Neuronal stem cell (in vitro differentiated cells): ENCODE data around the gene SUSD3.
A peak's percentile ranks its signal among the peaks of the same experiment; 100 is the strongest.

Source experiments
- DNase-seq: peaks from one replicate; pipeline ENCODE4 v3.0.0-alpha.2; 2013; ENCODE audit warnings: low spot score
- H2AFZ ChIP-seq: one replicate; pipeline ENCODE4 v1.6.1; 2013; ENCODE audit warnings: mild to moderate bottlenecking, low read length, inconsistent platforms
- H2AK5ac ChIP-seq: 2 replicates; pipeline ENCODE4 v1.6.1; 2013; ENCODE audit warnings: low read depth, mild to moderate bottlenecking, inconsistent platforms, low read length, moderate library complexity, mixed read lengths
- H2BK120ac ChIP-seq: 2 replicates; pipeline ENCODE4 v1.6.1; 2013; ENCODE audit warnings: low read depth, mild to moderate bottlenecking, inconsistent platforms, low read length, moderate library complexity, mixed read lengths
- H2BK12ac ChIP-seq: one replicate; pipeline ENCODE4 v1.6.1; 2013; ENCODE audit warnings: low read length, inconsistent platforms
- H2BK15ac ChIP-seq: 2 replicates; pipeline ENCODE4 v1.6.1; 2013; ENCODE audit warnings: mild to moderate bottlenecking, low read length, inconsistent platforms, mixed read lengths
- H2BK5ac ChIP-seq: one replicate; pipeline ENCODE4 v1.6.1; 2013; ENCODE audit warnings: inconsistent platforms, mild to moderate bottlenecking, low read length, moderate library complexity
- H3K14ac ChIP-seq: one replicate; pipeline ENCODE4 v1.6.1; 2013; ENCODE audit warnings: low read length, inconsistent platforms
- H3K18ac ChIP-seq: 2 replicates; pipeline ENCODE4 v1.6.1; 2013; ENCODE audit warnings: low read length, inconsistent platforms
- H3K23ac ChIP-seq: 2 replicates; pipeline ENCODE4 v1.6.1; 2013; ENCODE audit warnings: low read depth, mild to moderate bottlenecking, mixed read lengths, low read length, inconsistent platforms; ENCODE audit not compliant: poor library complexity
- H3K27ac ChIP-seq: replicated peaks from 3 replicates; pipeline ENCODE4 v1.5.1; 2013; ENCODE audit warnings: low read length, inconsistent platforms
- H3K27me3 ChIP-seq, 3 experiments: 2 replicates each; pipeline ENCODE4 v1.6.1; 2013; ENCODE audit warnings: low read length in 3 of 3, mild to moderate bottlenecking in 2 of 3, inconsistent platforms in 1 of 3, low read depth in 1 of 3, mixed read lengths in 1 of 3, moderate library complexity in 1 of 3; ENCODE audit not compliant: control insufficient read depth in 3 of 3, insufficient read depth in 3 of 3
- H3K36me3 ChIP-seq, 2 donors: replicated peaks in 1 of 2; 2 replicates each; pipeline ENCODE4 v1.6.1; 2013; ENCODE audit warnings: low read length in 2 of 2; ENCODE audit not compliant: control insufficient read depth in 2 of 2, insufficient read depth in 2 of 2
- H3K4ac ChIP-seq: 2 replicates; pipeline ENCODE4 v1.6.1; 2013; ENCODE audit warnings: inconsistent platforms, mild to moderate bottlenecking, low read length, moderate library complexity
- H3K4me1 ChIP-seq, 2 donors: 1 replicate in 1 of 2; 2 replicates in 1 of 2; pipeline ENCODE4 v1.6.1; 2013; ENCODE audit warnings: low read length in 2 of 2, low read depth in 1 of 2; ENCODE audit not compliant: control insufficient read depth in 2 of 2, insufficient read depth in 1 of 2
- H3K4me2 ChIP-seq: one replicate; pipeline ENCODE4 v1.6.1; 2013; ENCODE audit warnings: mild to moderate bottlenecking, low read length, inconsistent platforms; ENCODE audit not compliant: insufficient read depth, poor library complexity, severe bottlenecking
- H3K4me3 ChIP-seq, 2 donors: 2 replicates each; pipeline ENCODE4 v1.5.1; 2013; ENCODE audit warnings: low read length in 2 of 2, mild to moderate bottlenecking in 2 of 2, inconsistent platforms in 1 of 2, moderate library complexity in 1 of 2
- H3K79me1 ChIP-seq: one replicate; pipeline ENCODE4 v1.6.1; 2013; ENCODE audit warnings: low read depth, mild to moderate bottlenecking, inconsistent platforms, low read length, moderate library complexity
- H3K9ac ChIP-seq: one replicate; pipeline ENCODE4 v1.6.1; 2013; ENCODE audit warnings: mild to moderate bottlenecking, low read depth, low read length, inconsistent platforms; ENCODE audit not compliant: poor library complexity
- H3K9me3 ChIP-seq, 2 donors: replicated peaks in 1 of 2; 2 replicates each; pipeline versions ENCODE3 to v1.6.1; 2013; ENCODE audit warnings: low read length in 2 of 2, mild to moderate bottlenecking in 2 of 2, inconsistent platforms in 1 of 2, low read depth in 1 of 2, mixed read lengths in 1 of 2, moderate library complexity in 1 of 2; ENCODE audit not compliant: control insufficient read depth in 2 of 2, insufficient read depth in 1 of 2
- H4K8ac ChIP-seq: one replicate; pipeline ENCODE4 v1.6.1; 2013; ENCODE audit warnings: low read depth, mild to moderate bottlenecking, inconsistent platforms, low read length, moderate library complexity
- H4K91ac ChIP-seq: one replicate; pipeline ENCODE4 v1.6.1; 2013; ENCODE audit warnings: low read length, low read depth, mild to moderate bottlenecking, inconsistent platforms; ENCODE audit not compliant: poor library complexity
- WGBS, 2 donors: extraction: QIAGEN DNeasy Blood & Tissue Kit; methylation state at CpG; one replicate each; pipeline ENCODE4 v1.1.7; 2013; ENCODE audit warnings: missing lambda C conversion rate in 2 of 2, mixed read lengths in 1 of 2; ENCODE audit not compliant: insufficient read length in 2 of 2, insufficient replicate concordance in 1 of 2; ENCODE audit errors: extremely low coverage in 2 of 2; 5-methylcytosine and 5-hydroxymethylcytosine counted together

The SUSD3 gene

DNA sequence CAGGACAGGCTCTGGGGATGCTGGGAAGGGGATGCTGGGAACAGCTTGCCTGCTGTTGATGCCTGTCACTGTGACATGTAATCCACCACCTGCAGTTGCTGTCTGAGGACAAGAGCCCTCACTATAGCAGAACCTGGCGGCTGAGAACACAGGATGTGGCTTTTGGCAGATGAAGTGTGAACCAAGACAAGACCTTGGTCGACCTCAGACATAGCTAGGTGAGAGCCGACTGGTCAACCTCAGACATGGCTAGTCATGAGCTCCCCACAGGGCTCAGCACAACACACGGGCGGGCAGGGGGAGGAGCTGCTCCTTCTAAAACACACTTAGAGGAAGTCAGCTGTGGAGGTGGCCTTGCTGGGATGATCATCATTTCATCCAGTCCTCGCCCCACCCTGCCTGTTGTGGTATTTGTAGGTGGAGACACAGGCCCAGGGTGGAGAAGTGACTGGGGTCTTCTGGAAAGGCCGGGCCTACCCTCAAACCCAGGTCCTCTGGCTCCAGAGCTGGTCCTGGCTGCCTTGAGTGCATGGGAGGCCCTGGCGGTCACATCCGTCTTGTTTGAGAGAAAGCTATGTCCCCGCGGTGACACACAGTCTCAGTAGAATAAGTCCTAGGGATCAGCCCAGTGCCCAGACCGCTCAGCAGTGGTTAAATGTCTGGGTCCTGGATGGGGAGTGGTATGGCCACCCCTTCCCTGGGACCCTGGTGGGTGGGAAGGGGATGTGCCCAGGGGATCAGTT lies 6.1 kb downstream of the SUSD3 start:
- H3K4ac ChIP-seq, result no peak overlapping the region
- WGBS, 2 donors, result no CpG with 5 or more reads among the region's 12 CpGs
- H2BK5ac ChIP-seq, result no peak overlapping the region
- no peak overlapping the region for H4K91ac ChIP-seq
- H3K4me1 ChIP-seq, result peaks cover 0 to 2% of the 10 kb centered on the region in 2 donors
- H2BK120ac ChIP-seq, result no peak overlapping the region
- peak overlapping the region; percentile 18 for H3K23ac ChIP-seq
- no peaks in the 10 kb centered on the region for H3K9me3 ChIP-seq
- H3K27me3 ChIP-seq, result peaks cover 0 to 33% (median 4%) of the 10 kb centered on the region in 3 experiments
- no peak for DNase-seq
- no peak overlapping the region for H3K4me2 ChIP-seq
- H3K9ac ChIP-seq, result no peak overlapping the region
- no peak overlapping the region for H3K27ac ChIP-seq
- no peak overlapping the region for H3K14ac ChIP-seq
- H2AK5ac ChIP-seq, result peak overlapping the region; percentile 15
- H3K4me3 ChIP-seq, result no peak overlapping the region
- no peak overlapping the region for H2AFZ ChIP-seq
- H3K79me1 ChIP-seq, result no peaks in the 10 kb centered on the region
- H4K8ac ChIP-seq, result no peak overlapping the region
- H3K36me3 ChIP-seq, result no peaks in the 10 kb centered on the region
- peak overlapping the region; percentile 13 for H3K18ac ChIP-seq
- H2BK15ac ChIP-seq, result no peak overlapping the region
- H2BK12ac ChIP-seq, result no peak overlapping the region

DNA sequence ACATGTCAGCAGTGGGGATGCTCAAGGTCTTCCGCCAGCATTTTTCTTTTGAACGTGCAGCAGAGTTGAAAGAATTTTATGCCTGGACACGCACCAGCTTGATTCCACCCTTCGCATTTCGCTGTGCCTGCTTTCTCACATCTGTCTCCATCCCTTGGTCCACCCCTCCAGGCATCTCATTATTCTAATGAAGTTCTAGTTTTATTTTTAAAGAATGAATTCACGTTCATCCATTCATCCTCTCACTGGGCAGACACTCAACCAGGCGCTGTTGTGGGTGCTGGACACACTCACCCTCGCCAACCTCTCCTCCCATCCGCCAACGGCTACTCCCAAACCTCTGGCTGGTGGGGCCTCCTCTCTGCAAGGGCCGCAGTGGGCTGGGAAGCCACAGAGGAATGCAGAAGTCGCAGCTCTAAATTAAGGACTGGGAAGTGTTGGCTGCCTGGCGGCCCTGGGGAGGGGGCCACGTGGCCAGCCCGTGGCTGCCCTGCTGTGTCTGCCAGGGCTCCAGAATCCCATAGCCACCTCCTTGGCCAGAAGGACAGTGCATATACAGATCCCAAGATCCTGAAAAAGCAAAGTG lies 6.7 kb downstream of the SUSD3 start:
- Histone ChIP-seq H3K23ac (no peak overlapping the region), H3K4me1 (peaks cover 0 to 2% of the 10 kb centered on the region in 2 donors), H2BK120ac (no peak overlapping the region), H4K8ac (no peak overlapping the region), H2BK15ac (no peak overlapping the region), H3K79me1 (no peaks in the 10 kb centered on the region), H2BK12ac (no peak overlapping the region), H2AK5ac (peak overlapping the region; percentile 16), H3K4me3 (no peak overlapping the region), H3K27ac (no peak overlapping the region), H4K91ac (no peak overlapping the region), H2AFZ (no peak overlapping the region), H2BK5ac (no peak overlapping the region), H3K9ac (no peak overlapping the region), H3K4me2 (no peak overlapping the region), H3K36me3 (no peaks in the 10 kb centered on the region), H3K18ac (no peak overlapping the region), H3K27me3 (peaks cover 0 to 26% (median under 1%) of the 10 kb centered on the region in 3 experiments), H3K4ac (no peak overlapping the region), H3K9me3 (no peaks in the 10 kb centered on the region), H3K14ac (no peak overlapping the region)
- DNase-seq, result no peak
- no CpG with 5 or more reads among the region's 15 CpGs for WGBS, 2 donors

DNA sequence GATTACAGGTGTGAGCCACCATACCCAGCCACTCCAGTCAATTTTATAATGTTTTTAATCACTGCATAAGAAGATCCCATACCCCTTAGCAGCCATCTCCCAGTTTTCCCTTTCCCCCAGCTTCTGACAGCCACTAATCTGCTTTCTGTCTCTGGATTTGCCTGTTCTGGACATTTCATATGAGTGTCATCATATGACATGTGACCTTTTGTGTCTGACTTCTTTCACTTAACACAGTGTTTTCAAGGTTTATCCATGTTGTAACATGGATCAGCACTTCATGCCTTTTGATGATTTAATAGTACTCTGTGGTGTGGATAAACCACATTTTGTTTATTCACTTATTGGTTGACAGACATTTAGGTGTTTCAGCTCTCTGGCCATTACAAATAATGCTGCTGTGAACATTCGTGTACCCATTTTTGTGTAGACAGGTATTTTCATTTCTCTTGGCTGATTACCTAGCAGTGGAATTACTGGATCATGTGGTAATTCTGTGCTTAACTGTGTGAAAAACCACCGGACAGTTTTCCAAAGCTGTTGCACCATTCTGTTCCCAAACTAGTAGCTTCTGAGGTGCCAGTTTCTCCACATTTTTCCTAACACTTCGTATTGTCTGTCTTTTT lies 8.6 kb downstream of the SUSD3 start:
- no CpG with 5 or more reads among the region's 3 CpGs for WGBS, 2 donors
- H2AK5ac ChIP-seq, result no peak overlapping the region
- no peaks in the 10 kb centered on the region for H3K9me3 ChIP-seq

GRCh38 chr9:93068956-93069355 lies 10.5 kb downstream of the SUSD3 start:
- no peak overlapping the region for H3K14ac ChIP-seq
- H3K4me2 ChIP-seq, result no peak overlapping the region
- H4K8ac ChIP-seq, result no peak overlapping the region

More for the DNA sequence above, 8.6 kb downstream of the SUSD3 start:
- no peak overlapping the region for H3K23ac ChIP-seq
- no peak overlapping the region for H2BK5ac ChIP-seq
- H3K27ac ChIP-seq, result no peak overlapping the region
- peaks cover 0 to 2% of the 10 kb centered on the region in 2 donors for H3K4me1 ChIP-seq
- no peak overlapping the region for H2AFZ ChIP-seq
- no peak overlapping the region for H3K18ac ChIP-seq
- no peak overlapping the region for H4K91ac ChIP-seq
- peaks cover 0 to 12% (median 0%) of the 10 kb centered on the region in 3 experiments for H3K27me3 ChIP-seq
- H4K8ac ChIP-seq, result no peak overlapping the region
- H3K4me2 ChIP-seq, result no peak overlapping the region
- DNase-seq, result no peak
- no peak overlapping the region for H2BK12ac ChIP-seq
- no peak overlapping the region for H3K9ac ChIP-seq
- H3K14ac ChIP-seq, result no peak overlapping the region
- no peak overlapping the region for H3K4ac ChIP-seq
- H3K36me3 ChIP-seq, result no peaks in the 10 kb centered on the region
- no peak overlapping the region for H2BK120ac ChIP-seq
- H3K79me1 ChIP-seq, result no peaks in the 10 kb centered on the region
- no peak overlapping the region for H3K4me3 ChIP-seq
- H2BK15ac ChIP-seq, result no peak overlapping the region

More at GRCh38 chr9:93068956-93069355, 10.5 kb downstream of the SUSD3 start:
- DNase-seq, result no peak
- H2BK5ac ChIP-seq, result no peak overlapping the region
- no peaks in the 10 kb centered on the region for H3K9me3 ChIP-seq
- no peak overlapping the region for H2AK5ac ChIP-seq
- no peak overlapping the region for H3K4me3 ChIP-seq
- H3K23ac ChIP-seq, result no peak overlapping the region
- H3K4ac ChIP-seq, result no peak overlapping the region
- H3K27me3 ChIP-seq, result peaks cover 0 to 7% (median 0%) of the 10 kb centered on the region in 3 experiments
- H2BK120ac ChIP-seq, result no peak overlapping the region
- no peak overlapping the region for H2BK15ac ChIP-seq
- H3K18ac ChIP-seq, result no peak overlapping the region
- no peak overlapping the region for H3K9ac ChIP-seq
- WGBS, 2 donors, result no CpG with 5 or more reads among the region's 4 CpGs
- no peaks in the 10 kb centered on the region for H3K79me1 ChIP-seq
- no peaks in the 10 kb centered on the region for H3K4me1 ChIP-seq
- H2BK12ac ChIP-seq, result no peak overlapping the region
- no peak overlapping the region for H4K91ac ChIP-seq
- no peak overlapping the region for H3K27ac ChIP-seq
- H3K36me3 ChIP-seq, result no peaks in the 10 kb centered on the region
- no peak overlapping the region for H2AFZ ChIP-seq
